Measurements from ENCODE around the gene INAFM1.
"Not testable (repeated sequence)": the region's sequence is repeated elsewhere in the genome, so short reads cannot be mapped to it uniquely, and the experiment has no call there.

INAFM1 gene

DNA sequence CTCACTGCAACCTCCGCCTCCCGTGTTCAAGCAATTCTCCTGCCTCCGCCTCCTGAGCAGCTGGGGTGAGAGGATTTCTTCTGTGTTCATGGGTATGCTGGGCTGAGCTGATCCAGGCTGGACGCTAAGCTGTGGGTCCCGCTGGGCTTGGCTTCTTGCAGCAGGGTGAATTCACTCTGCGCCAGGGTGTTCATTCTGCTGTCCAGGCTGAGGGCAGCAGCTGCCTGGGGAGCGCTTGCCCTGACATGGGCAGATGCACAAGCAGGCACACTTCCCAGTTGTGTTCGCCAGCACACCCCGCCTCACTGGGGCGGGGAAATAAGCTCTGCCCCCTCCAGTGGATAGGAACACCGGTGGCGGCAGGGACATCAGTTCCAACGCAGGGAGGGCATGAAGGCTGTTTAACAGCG, 7.3 kb upstream of the INAFM1 start:
- DNase-seq (ENCODE audit: low read depth in 2 of 3, low spot score in 1 of 3) = no peak

DNA sequence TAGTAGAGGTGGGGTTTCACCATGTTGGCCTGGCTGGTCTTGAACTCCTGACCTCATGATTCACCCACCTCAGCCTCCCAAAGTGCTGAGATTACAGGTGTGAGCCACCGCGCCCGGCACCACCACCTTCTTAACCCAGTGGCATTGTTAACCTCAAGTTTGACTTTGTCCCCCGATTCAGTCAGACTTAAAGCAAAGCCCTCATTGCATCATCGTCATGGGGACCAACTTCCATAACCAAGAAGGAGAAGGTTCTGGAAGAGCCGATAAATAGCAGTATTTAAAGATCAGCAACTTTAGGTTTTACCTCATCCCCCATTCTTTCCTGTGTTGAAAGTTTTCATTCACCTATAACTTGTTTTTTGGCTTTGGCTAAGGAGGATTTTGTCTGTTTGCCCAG, 6.7 kb upstream of the INAFM1 start:
- no peak for DNase-seq (ENCODE audit: low read depth in 2 of 3, low spot score in 1 of 3)

DNA sequence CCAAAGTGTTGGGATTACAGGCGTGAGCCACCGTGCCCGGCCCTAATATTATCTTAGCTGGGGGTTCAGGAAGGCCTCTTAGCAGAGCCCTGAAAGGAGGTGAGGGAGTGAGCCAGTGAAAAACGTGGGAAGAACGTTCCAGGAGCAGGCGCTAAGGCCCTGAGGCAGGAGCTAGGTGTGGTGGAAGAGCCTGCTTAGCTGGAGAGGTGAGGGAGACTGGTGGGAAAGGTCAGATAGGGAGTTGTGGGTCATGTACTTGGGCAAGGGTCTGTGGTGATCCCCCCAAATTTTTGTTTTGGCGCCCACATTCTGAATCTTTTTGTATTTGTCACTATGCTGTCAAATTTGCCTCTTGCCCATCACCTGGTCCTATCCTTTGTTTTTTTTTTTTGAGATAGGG, 5.1 kb upstream of the INAFM1 start:
- no peak for DNase-seq (ENCODE audit: low read depth in 2 of 3, low spot score in 1 of 3)

DNA sequence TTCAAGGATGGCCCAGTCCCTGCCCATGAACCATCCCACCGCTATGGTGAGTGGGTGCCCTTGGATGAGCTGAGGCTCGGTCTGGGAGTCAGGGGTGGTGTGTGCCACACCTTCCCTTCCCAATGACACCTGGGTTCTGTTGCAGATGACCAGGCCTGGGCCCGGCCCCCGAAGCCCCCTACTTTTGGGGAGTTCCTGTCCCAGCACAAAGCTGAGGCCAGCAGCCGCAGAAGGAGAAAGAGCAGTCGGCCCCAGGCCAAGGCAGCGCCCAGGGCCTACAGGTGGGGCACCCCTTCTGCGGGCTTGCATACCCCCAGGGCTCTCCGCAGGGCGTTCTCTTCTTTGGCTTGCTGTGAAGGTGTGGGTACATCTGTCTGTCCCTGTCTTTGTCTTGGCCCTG, 4.3 kb upstream of the INAFM1 start:
- DNase-seq (ENCODE audit: low read depth in 2 of 3, low spot score in 1 of 3) = no peak

- DNase-seq (ENCODE audit: low read depth in 2 of 3, low spot score in 1 of 3) = no peak
Measured at GRCh38 chr19:47271949-47272348, 2.7 kb upstream of the INAFM1 start.

GRCh38 chr19:47272448-47273312, 2.0 kb upstream of the INAFM1 start:
- DNase-seq (ENCODE audit: low read depth in 2 of 3, low spot score in 1 of 3) = peak in 1 of 3 donors; percentile 24

- peak; percentile 85 to 92 (median 86) for DNase-seq (ENCODE audit: low read depth in 2 of 3, low spot score in 1 of 3)
Measured at GRCh38 chr19:47273313-47274070, 1.2 kb upstream of the INAFM1 start.

DNA sequence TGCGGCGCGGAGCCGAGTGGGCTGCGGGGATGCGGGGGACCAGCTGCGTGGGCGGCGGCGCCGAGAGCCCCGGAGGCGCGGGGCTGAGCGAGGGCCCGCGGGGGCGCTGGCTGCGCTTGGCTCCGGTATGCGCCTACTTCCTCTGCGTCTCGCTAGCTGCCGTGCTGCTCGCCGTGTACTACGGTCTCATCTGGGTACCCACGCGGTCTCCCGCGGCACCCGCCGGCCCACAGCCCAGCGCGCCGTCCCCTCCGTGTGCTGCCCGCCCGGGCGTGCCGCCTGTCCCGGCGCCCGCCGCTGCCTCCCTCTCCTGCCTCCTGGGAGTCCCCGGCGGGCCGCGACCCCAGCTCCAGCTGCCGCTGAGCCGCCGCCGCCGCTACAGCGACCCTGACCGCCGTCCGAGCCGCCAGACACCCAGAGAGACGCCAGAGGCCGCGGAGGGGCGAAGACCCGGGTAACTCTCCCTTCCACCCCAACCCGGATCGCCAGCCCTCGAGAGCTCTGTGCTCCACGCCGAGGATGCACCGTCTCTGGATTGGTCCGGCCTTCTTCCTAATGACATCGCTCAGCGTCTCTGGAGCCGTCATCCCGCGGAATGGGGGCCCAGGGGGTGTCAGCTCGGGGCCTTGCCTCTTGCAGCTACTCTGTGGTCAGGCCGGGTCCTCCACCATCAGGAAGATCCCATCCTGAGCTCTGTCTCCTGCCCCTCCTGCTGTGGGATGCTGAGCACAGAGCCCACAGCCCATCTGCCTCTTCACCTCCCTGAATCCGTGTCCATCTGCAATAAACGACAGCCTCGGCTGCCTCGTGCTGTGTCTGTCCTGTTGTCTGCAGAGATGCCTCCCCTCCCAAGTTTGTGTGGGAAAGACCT, 441 bp downstream of the INAFM1 start:
- no peak for DNase-seq (ENCODE audit: low read depth in 2 of 3, low spot score in 1 of 3)

- DNase-seq (ENCODE audit: low read depth in 2 of 3, low spot score in 1 of 3) = no peak
Measured at GRCh38 chr19:47275791-47276461, 1.2 kb downstream of the INAFM1 start.

- DNase-seq (ENCODE audit: low read depth in 2 of 3, low spot score in 1 of 3) = not testable (repeated sequence)
Measured at GRCh38 chr19:47276513-47276912, 1.8 kb downstream of the INAFM1 start.

- peak; percentile 57 to 64 (median 57) for DNase-seq (ENCODE audit: low read depth in 2 of 3, low spot score in 1 of 3)
Measured at GRCh38 chr19:47280183-47280797, 5.6 kb downstream of the INAFM1 start.

DNA sequence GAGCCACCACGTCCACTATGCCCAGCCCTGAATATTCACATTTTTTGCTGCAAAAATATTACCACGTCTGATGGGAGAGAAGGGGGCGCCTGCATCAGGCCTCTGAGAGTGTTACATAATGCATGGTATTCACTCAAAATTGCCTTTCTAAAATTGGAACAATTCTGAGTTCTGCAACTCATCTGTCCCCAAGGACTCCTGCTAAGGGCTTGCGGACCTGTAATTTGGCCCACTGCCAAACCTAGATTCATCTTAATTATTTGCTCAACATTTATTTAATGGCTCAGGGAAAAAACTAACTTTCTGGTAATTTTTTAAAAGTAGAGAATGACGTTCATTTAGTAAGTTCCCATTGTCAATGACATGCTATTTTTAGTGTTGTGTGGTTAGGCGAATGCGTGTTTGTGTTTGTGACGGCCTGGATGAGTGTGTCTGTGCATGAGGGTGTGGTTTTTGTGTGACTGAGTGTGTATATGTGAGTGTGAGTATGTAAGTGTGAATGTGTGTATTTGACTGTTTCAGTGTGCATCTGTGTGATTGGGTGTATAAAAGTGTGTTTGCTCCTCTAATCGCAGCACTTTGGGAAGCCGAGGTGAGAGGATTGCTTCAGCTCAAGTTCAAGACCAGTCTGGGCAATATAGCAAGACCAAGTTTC, 8.8 kb downstream of the INAFM1 start:
- DNase-seq (ENCODE audit: low read depth in 2 of 3, low spot score in 1 of 3) = no peak

DNA sequence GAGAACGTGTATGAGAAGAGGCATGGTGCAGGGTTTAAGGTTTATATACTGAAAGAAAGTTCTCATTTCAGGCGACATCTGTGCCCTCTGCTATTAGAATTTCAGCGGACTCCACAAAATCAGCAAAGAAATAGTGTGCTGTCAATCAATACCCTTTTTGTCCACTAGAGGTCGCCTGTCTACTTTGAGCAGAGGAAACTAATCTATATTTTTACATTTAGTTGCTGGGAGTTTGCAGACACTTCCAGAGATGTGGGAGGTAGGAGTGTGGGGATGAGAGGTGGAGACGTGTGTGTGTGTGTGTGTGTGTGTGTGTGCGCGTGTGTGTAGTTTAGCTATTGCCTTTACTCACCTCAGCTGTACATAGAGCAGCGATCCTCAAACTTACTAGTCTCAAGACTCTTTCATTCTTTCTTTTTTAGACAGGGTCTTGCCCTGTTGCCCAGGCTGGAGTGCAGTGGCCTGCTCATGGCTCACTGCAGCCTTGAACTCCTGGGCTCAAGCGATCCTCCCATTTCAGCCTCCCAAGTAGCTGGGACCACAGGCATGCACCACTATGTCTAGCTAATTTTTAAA, 9.7 kb downstream of the INAFM1 start:
- peak in 1 of 3 donors; percentile 84 for DNase-seq (ENCODE audit: low read depth in 2 of 3, low spot score in 1 of 3)

- DNase-seq (ENCODE audit: low read depth in 2 of 3, low spot score in 1 of 3) = peak; percentile 54 to 96 (median 65)
Measured at GRCh38 chr19:47296036-47296435, 21.4 kb downstream of the INAFM1 start.

DNA sequence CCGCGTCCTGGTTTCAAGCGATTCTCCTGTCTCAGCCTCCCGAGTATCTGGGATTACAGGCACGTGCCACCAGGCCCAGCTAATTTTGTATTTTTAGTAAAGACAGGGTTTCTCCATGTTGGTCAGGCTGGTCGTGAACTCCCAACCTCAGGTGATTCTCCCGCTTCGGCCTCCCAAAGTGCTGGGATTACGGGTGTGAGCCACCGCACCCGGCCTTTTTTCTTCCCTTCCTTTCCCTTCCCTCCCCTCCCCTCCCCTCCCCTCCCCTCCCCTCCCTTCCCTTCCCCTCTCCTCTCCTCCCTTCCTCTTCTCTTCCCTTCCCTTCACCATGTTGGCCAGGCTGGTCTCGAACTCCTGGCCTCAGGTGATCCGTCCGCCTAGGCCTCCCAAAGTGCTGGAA, 26.2 kb downstream of the INAFM1 start:
- not testable (repeated sequence) for DNase-seq (ENCODE audit: low read depth in 2 of 3, low spot score in 1 of 3)

- DNase-seq (ENCODE audit: low read depth in 2 of 3, low spot score in 1 of 3) = no peak
Measured at GRCh38 chr19:47302249-47302648, 27.6 kb downstream of the INAFM1 start.

DNA sequence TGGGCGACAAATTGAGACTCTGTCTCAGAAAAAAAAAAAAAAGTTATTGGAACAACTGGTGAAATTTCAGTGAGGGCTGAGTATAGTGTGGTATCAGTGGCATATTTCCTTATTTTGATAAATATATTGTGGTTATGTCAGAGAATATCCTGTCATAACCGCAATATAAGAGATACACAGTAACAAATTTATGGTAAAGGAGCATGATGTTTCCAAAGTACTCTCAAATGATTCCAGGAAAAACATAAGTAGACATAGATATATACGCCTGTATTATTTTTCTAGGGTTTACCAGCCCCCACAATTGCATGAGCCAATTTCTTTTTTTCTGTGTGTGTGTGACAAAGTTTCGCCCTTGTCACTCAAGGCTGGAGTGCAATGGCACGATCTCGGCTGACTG, 29.3 kb downstream of the INAFM1 start:
- DNase-seq (ENCODE audit: low read depth in 2 of 3, low spot score in 1 of 3) = no peak

DNA sequence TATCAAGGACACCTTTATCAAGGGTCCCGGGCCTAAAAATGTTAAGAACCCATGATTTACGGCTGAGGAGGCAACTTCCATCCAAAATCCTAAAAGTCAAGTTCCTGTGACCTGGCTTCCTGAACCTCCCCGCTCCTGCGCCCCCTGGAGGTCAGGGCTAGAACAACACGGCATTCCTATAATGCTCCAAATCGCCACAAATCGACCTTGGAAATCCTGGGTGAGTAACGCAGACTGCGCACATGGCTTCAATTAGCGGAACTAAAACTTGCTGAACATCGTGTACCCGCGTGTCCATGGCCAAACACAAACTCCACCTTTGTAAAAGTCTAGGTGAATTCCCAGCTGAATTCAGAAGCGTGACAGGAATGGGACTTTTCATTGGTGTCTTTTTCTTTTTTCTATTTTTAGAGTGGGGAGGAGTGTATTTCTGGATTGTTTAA, 30.6 kb downstream of the INAFM1 start:
- DNase-seq (ENCODE audit: low read depth in 2 of 3, low spot score in 1 of 3) = peak; percentile 21 to 48 (median 21)

DNA sequence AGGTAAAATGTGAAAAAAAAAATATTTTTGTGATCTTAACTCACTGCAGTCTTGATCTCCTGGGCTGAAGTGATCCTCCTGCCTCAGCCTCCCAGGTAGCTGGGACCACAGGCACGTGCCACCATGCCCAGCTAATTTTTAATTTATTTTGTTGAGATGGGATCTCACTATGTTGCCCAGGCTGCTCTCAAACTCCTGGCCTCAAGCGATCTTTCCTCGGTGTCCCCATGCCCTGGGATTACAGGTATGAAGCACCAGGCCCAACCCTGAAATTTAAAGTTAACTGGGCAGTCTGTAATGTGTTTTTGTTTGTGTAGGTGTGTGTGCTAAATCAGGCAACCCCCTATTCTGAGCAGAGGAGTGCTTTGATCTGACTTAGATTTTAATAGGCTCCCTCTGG, 31.6 kb downstream of the INAFM1 start:
- no peak for DNase-seq (ENCODE audit: low read depth in 2 of 3, low spot score in 1 of 3)
